Measurements from ENCODE around the gene SLITRK5. TPM values are rescaled to one million over a fixed set of nuclear protein-coding genes. Genes with fewer than 3 reads are reported as not detected.

The SLITRK5 gene
- total RNA-seq, 1 donor from 2014 or later, result 0.05 TPM

DNA sequence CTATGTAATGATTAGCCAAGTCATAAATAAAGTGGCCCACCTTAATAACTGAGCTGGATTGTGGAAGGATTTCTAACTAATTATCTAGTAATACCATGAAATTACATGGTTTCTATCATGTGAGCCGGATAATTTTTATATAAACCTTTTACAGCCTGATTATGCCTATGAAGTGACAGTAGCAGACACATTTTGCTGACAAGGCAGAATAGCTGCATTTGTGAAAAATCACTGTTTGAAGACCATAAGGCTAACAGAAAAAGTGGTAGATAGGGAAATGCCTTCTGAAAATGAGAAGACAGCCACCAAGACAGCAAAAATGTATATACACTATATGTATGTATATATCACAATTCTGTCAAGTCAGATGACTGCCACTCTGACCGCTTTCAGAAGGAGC, 27.1 kb downstream of the SLITRK5 start:
- ATAC-seq (no peak), DNase-seq (ENCODE audit: missing footprints) (no peak)
- intact Hi-C loops (cut with DNase I), result no loop called here

DNA sequence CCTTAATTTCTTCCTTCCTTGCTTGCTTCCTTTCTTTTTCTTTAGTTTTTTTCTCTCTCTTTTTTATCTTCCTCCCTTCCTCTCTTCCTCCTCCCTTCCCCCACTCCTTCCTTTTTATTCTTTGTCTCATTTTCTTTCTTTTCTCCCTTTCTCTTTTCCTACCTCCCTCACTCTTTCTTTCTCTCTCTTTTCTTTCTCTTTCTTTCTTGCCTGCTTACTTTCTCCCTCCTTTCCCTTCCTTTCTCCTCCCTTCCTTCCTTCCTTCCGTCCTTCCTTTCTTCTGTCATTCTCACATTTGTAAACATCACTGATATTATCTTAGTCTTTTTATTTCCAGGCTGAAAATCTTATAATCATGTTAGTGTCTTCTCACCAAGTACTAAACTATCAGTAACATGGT, 38.8 kb downstream of the SLITRK5 start:
- intact Hi-C loops (cut with DNase I), result no loop called here
- no peak for DNase-seq (ENCODE audit: missing footprints)
- ATAC-seq, result no peak

DNA sequence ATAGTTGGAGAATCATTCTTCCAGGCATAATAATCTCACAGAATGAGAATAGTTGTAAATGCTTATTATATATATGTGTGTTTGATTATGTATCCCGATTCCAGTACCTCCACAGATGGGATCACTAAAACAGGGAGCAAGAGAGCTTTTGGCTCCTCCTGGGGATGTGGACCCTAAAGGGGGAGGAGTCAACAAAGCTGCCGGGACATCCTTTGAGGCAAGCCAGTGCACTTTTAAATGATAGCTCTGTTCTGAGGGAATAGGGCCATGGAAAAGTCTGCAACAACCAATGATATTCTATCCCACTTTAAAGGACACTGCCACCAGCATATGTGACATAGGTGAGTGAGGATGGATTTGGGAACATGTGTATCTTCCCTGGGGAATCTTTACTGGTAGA, 40.8 kb downstream of the SLITRK5 start:
- DNase-seq (ENCODE audit: missing footprints) (no peak), ATAC-seq (no peak)
- intact Hi-C loops (cut with DNase I), result no loop called here
